OCI-LY7 (cell line): Measurements from ENCODE around the gene EFCAB13. TPM values are rescaled to one million over a fixed set of nuclear protein-coding genes. Genes with fewer than 3 reads are reported as not detected.

Source experiments
- BruUV-seq: library from RNA; stranded (reverse); fragments of 400-500 nt; replicated peaks from 2 replicates; lab custom pipeline; 2021; lab: Mats Ljungman, UMichigan
- CTCF ChIA-PET: fragments of 300-600 bp; sonication (Branson Sonifier 250); formaldehyde crosslinking; loops from one replicate; lab custom pipeline; 2022; ENCODE audit warnings: antibody characterized with exemption; ENCODE audit not compliant: unreplicated experiment; lab: Charles Lee
- POLR2A ChIA-PET: fragments of 300-600 bp; sonication (Branson Sonifier 250); formaldehyde crosslinking; loops from one replicate; lab custom pipeline; 2022; ENCODE audit warnings: antibody characterized with exemption; lab: Charles Lee
- DNase-seq: peaks from one replicate; pipeline ENCODE4 v3.0.0-alpha.2; 2015; ENCODE audit warnings: low spot score
- H2AFZ ChIP-seq: fragments of 200-600 bp; sonication (generic), shearing (Covaris generic); 2 replicates; pipeline ENCODE4 v1.6.1; 2014; ENCODE audit warnings: mild to moderate bottlenecking, antibody characterized with exemption, low read length, moderate library complexity
- H3K27ac ChIP-seq: fragments of 200-600 bp; sonication (generic); 2 replicates; pipeline ENCODE4 v1.5.1; 2014; ENCODE audit warnings: mixed run types, low read depth, mild to moderate bottlenecking, moderate library complexity, low read length, inconsistent platforms; ENCODE audit not compliant: poor library complexity, severe bottlenecking
- H3K36me3 ChIP-seq: fragments of 200-600 bp; sonication (generic); 2 replicates; pipeline ENCODE4 v1.6.1; 2014; ENCODE audit warnings: mild to moderate bottlenecking, antibody characterized with exemption, low read length, moderate library complexity, mixed read lengths; ENCODE audit not compliant: insufficient read depth
- H3K4me1 ChIP-seq: fragments of 200-600 bp; sonication (generic); 2 replicates; pipeline ENCODE4 v1.5.1; 2014; ENCODE audit warnings: mild to moderate bottlenecking, low read length; ENCODE audit not compliant: insufficient read depth, poor library complexity, severe bottlenecking
- H3K4me2 ChIP-seq: fragments of 200-600 bp; sonication (generic); 2 replicates; pipeline ENCODE4 v1.6.1; 2014; ENCODE audit warnings: mild to moderate bottlenecking, low read length
- H3K4me3 ChIP-seq: fragments of 200-600 bp; sonication (generic); 2 replicates; pipeline ENCODE4 v1.5.1; 2014; ENCODE audit warnings: mild to moderate bottlenecking, low read depth, low read length; ENCODE audit not compliant: poor library complexity, severe bottlenecking
- H3K79me2 ChIP-seq: fragments of 200-600 bp; sonication (generic); 2 replicates; pipeline ENCODE4 v1.6.1; 2016; ENCODE audit warnings: low read depth, mild to moderate bottlenecking, low read length, moderate library complexity, mixed read lengths; ENCODE audit not compliant: insufficient read depth
- H3K9me2 ChIP-seq: fragments of 200-600 bp; sonication (generic); 2 replicates; pipeline ENCODE4 v1.6.1; 2016; ENCODE audit warnings: mild to moderate bottlenecking, low read length, mixed read lengths; ENCODE audit not compliant: insufficient read depth
- H3K9me3 ChIP-seq: fragments of 200-600 bp; sonication (generic); 2 replicates; pipeline ENCODE4 v1.6.1; 2014; ENCODE audit warnings: mild to moderate bottlenecking, mixed run types, low read length, mixed read lengths
- H4K20me1 ChIP-seq: fragments of 200-600 bp; sonication (generic); 2 replicates; pipeline ENCODE4 v1.6.1; 2014; ENCODE audit warnings: mild to moderate bottlenecking, antibody characterized with exemption, low read length, moderate library complexity, mixed read lengths; ENCODE audit not compliant: insufficient read depth
- EZH2phosphoT487 ChIP-seq: fragments of 200-600 bp; sonication (generic); IDR thresholded peaks from 2 replicates; pipeline ENCODE4 v1.6.1; 2018; ENCODE audit warnings: low read depth, borderline replicate concordance, mild to moderate bottlenecking, mixed run types, antibody characterized with exemption, low read length, moderate library complexity, mixed read lengths
- intact Hi-C: fragments of 100-400 bp; cut with micrococcal nuclease; formaldehyde crosslinking; loops from one replicate; pipeline ENCODE4 v1.10.0; 2022; ENCODE audit not compliant: unreplicated experiment
- total RNA-seq, 2 experiments: library from RNA; depleted of rRNA in 1 of 2; stranded (reverse); fragments of >200 nt in 1 of 2; shearing (Covaris generic) in 1 of 2; gene quantifications; 2 replicates each; pipeline ENCODE4 v1.2.3, GENCODE V29; 2014 to 2022
- TF ChIP-seq, protein P1 (sequence below): fragments of 200-600 bp; sonication (generic); conservative IDR thresholded peaks from 2 replicates; pipeline ENCODE4 v1.5.1; 2014; ENCODE audit warnings: mild to moderate bottlenecking, antibody characterized with exemption, low read length, moderate library complexity, mixed read lengths

Gene EFCAB13
- total RNA-seq, 2 experiments from 2014 or later: 4.5 to 5.3 TPM

DNA sequence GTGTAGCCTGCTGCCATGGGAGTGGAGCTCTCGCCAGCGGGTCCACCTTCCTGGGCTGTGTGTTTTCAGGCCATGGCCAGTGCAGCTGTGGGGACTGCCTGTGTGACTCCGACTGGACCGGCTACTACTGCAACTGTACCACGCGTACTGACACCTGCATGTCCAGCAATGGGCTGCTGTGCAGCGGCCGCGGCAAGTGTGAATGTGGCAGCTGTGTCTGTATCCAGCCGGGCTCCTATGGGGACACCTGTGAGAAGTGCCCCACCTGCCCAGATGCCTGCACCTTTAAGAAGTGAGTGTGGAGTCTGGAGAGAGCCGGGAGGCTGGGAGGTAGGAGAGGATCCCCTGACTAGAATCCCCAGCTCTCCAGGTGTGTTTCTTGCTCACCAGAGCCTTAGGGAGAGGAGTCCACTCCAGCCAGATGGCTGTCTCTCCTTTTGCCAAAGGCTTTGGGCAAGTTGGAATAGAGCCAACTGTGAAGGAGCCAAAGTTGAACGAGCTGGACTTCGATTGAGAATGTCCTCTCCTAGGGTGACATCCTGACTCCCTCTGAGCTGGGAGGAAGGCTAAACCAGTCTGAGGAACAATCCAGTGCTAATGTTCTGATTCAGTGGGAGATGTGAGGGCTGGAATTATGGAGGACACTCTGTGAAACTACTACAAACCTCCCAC is 24.4 kb upstream of the EFCAB13 start:
- intact Hi-C loops: no loop called here
- ChIA-PET POLR2A (no interaction called here), CTCF (no interaction called here)
- Histone ChIP-seq H3K36me3 (no peaks in the 10 kb centered on the region), H3K4me3 (no peak overlapping the region), H3K27ac (no peak overlapping the region), H3K9me3 (no peaks in the 10 kb centered on the region), H3K9me2 (no peaks in the 10 kb centered on the region), H4K20me1 (no peaks in the 10 kb centered on the region), H3K4me1 (no peaks in the 10 kb centered on the region), H3K79me2 (no peaks in the 10 kb centered on the region), H3K4me2 (no peak overlapping the region), H2AFZ (no peak overlapping the region)
- TF ChIP-seq EZH2phosphoT487: no peak
- TF ChIP-seq, protein P1, sequence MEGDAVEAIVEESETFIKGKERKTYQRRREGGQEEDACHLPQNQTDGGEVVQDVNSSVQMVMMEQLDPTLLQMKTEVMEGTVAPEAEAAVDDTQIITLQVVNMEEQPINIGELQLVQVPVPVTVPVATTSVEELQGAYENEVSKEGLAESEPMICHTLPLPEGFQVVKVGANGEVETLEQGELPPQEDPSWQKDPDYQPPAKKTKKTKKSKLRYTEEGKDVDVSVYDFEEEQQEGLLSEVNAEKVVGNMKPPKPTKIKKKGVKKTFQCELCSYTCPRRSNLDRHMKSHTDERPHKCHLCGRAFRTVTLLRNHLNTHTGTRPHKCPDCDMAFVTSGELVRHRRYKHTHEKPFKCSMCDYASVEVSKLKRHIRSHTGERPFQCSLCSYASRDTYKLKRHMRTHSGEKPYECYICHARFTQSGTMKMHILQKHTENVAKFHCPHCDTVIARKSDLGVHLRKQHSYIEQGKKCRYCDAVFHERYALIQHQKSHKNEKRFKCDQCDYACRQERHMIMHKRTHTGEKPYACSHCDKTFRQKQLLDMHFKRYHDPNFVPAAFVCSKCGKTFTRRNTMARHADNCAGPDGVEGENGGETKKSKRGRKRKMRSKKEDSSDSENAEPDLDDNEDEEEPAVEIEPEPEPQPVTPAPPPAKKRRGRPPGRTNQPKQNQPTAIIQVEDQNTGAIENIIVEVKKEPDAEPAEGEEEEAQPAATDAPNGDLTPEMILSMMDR: no peak
- no TSS peak for BruUV-seq
- no peak for DNase-seq

DNA sequence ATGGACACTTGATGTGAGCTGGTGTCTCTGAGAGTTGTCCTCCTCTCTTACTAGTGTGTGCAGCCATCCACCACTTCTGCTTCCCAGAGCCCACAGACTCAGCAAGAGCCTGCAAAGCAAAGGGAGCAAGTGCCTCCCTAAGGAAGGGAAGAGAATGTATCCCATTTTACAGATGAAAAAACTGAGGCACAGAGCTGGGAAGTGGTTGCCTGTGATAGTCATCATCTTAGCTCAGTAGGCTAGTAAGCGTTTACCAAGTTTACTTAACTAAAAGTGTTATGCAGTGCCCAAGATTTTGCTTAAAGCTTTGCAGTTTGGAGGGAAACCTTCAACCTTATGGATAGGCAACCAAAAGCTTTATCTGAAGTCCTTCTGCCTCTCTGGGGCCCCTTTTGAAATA is 23.0 kb upstream of the EFCAB13 start:
- no peak overlapping the region for H3K4me3 ChIP-seq
- intact Hi-C loops: no loop called here
- no peak overlapping the region for H3K4me2 ChIP-seq
- no peaks in the 10 kb centered on the region for H3K9me2 ChIP-seq
- ChIA-PET CTCF (no interaction called here), POLR2A (interaction anchor here (1.0 kb wide), 1 partner anchor 202 kb away, joined by 3 read pairs; no protein-coding TSS in a partner anchor)
- no peaks in the 10 kb centered on the region for H3K79me2 ChIP-seq
- H3K9me3 ChIP-seq: no peaks in the 10 kb centered on the region
- H3K36me3 ChIP-seq: no peaks in the 10 kb centered on the region
- no peak overlapping the region for H3K27ac ChIP-seq
- H4K20me1 ChIP-seq: no peaks in the 10 kb centered on the region
- no peaks in the 10 kb centered on the region for H3K4me1 ChIP-seq
- TF ChIP-seq, protein P1: no peak
- TF ChIP-seq EZH2phosphoT487: no peak
- DNase-seq: no peak
- no peak overlapping the region for H2AFZ ChIP-seq
- no TSS peak for BruUV-seq

DNA sequence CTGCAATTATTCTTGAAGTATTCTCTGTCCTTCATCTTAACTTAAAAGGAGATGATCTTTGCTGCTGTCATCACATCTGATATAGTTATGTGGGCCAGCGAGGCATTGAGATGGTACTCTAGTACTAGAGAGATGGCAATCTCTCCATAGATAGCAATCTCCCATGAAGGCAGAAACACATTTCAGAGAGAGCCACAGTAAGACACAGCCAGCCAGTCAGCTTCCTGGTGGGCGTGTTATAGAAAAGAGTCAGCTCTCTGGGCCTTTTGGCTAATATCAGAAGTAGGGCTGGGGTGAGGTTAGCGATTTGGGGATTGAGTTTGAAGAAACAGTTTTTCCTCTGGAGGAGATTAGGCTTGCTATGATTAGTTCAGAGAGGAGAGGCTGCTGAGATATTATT is 22.6 kb upstream of the EFCAB13 start:
- ChIA-PET POLR2A (no interaction called here), CTCF (no interaction called here)
- no TSS peak for BruUV-seq
- H3K4me3 ChIP-seq: no peak overlapping the region
- no peaks in the 10 kb centered on the region for H3K36me3 ChIP-seq
- intact Hi-C loops: no loop called here
- no peaks in the 10 kb centered on the region for H4K20me1 ChIP-seq
- no peaks in the 10 kb centered on the region for H3K79me2 ChIP-seq
- DNase-seq: no peak
- H3K27ac ChIP-seq: no peak overlapping the region
- H3K4me1 ChIP-seq: no peaks in the 10 kb centered on the region
- no peak for TF ChIP-seq EZH2phosphoT487
- TF ChIP-seq, protein P1: no peak
- H3K4me2 ChIP-seq: no peak overlapping the region
- no peaks in the 10 kb centered on the region for H3K9me3 ChIP-seq
- H3K9me2 ChIP-seq: no peaks in the 10 kb centered on the region
- no peak overlapping the region for H2AFZ ChIP-seq
